Measurements from ENCODE around the gene EBP. TPM values are rescaled to one million over a fixed set of nuclear protein-coding genes. Genes with fewer than 3 reads are reported as not detected.

Gene EBP
- 61.7 and 71.9 TPM in 2 replicates for total RNA-seq (2014; rRNA removed; shearing (Covaris generic))

- H3K36me3 ChIP-seq, result no peaks in the 10 kb centered on the region
- peak; percentile 90 to 92 for DNase-seq
- H3K27me3 ChIP-seq, result no peaks in the 10 kb centered on the region
- peak within 1 kb of the TSS; percentile 91 for H3K27ac ChIP-seq
- H3K4me1 ChIP-seq, result no peaks in the 10 kb centered on the region
- H3K4me3 ChIP-seq, result peak within 1 kb of the TSS; percentile 83
- H3K9me3 ChIP-seq (replicated peaks), result no peaks in the 10 kb centered on the region
Observed at GRCh38 chrX:48521353-48522243, at the start of gene EBP. Gene EBP (plus strand): TSS chrX:48521808. CDS start chrX:48523772, 1,964 bp downstream.

GRCh38 chrX:48472225-48472624, 49.4 kb upstream of the EBP start:
- Histone ChIP-seq H3K4me1 (no peaks in the 10 kb centered on the region), H3K27ac (no peak overlapping the region), H3K36me3 (no peaks in the 10 kb centered on the region), H3K4me3 (no peak overlapping the region), H3K27me3 (no peaks in the 10 kb centered on the region), H3K9me3 (replicated peaks) (no peaks in the 10 kb centered on the region)
- DNase-seq, result no peak

- no peaks in the 10 kb centered on the region for H3K4me1 ChIP-seq
- H3K36me3 ChIP-seq, result no peaks in the 10 kb centered on the region
- peak in 1 of 2 experiments; percentile 50 for DNase-seq
- no peak overlapping the region for H3K4me3 ChIP-seq
- H3K9me3 ChIP-seq (replicated peaks), result no peaks in the 10 kb centered on the region
- H3K27me3 ChIP-seq, result no peaks in the 10 kb centered on the region
- H3K27ac ChIP-seq, result no peak overlapping the region
Observed at GRCh38 chrX:48472851-48473703, 48.5 kb upstream of the EBP start.

GRCh38 chrX:48473704-48473990, 48.0 kb upstream of the EBP start:
- H3K27ac ChIP-seq, result no peak overlapping the region
- H3K36me3 ChIP-seq, result no peaks in the 10 kb centered on the region
- H3K4me3 ChIP-seq, result no peak overlapping the region
- DNase-seq, result no peak
- no peaks in the 10 kb centered on the region for H3K4me1 ChIP-seq
- no peaks in the 10 kb centered on the region for H3K27me3 ChIP-seq
- H3K9me3 ChIP-seq (replicated peaks), result no peaks in the 10 kb centered on the region

- H3K4me1 ChIP-seq, result no peaks in the 10 kb centered on the region
- no peak for DNase-seq
Observed at GRCh38 chrX:48474127-48474526, 47.5 kb upstream of the EBP start.

GRCh38 chrX:48474581-48474980, 47.0 kb upstream of the EBP start:
- H3K27me3 ChIP-seq, result no peaks in the 10 kb centered on the region
- H3K9me3 ChIP-seq (replicated peaks), result no peaks in the 10 kb centered on the region
- no peaks in the 10 kb centered on the region for H3K36me3 ChIP-seq
- H3K4me3 ChIP-seq, result no peak overlapping the region
- no peak overlapping the region for H3K27ac ChIP-seq
- H3K4me1 ChIP-seq, result no peaks in the 10 kb centered on the region
- no peak for DNase-seq

More at GRCh38 chrX:48474127-48474526, 47.5 kb upstream of the EBP start:
- Histone ChIP-seq H3K4me3 (no peak overlapping the region), H3K27ac (no peak overlapping the region), H3K36me3 (no peaks in the 10 kb centered on the region), H3K9me3 (replicated peaks) (no peaks in the 10 kb centered on the region), H3K27me3 (no peaks in the 10 kb centered on the region)

GRCh38 chrX:48475296-48475695, 46.3 kb upstream of the EBP start:
- Histone ChIP-seq H3K27me3 (no peaks in the 10 kb centered on the region), H3K36me3 (no peaks in the 10 kb centered on the region), H3K4me3 (peak overlapping the region; percentile 69), H3K27ac (peak overlapping the region; percentile 66), H3K4me1 (no peaks in the 10 kb centered on the region), H3K9me3 (replicated peaks) (no peaks in the 10 kb centered on the region)
- no peak for DNase-seq

- Histone ChIP-seq H3K4me1 (no peaks in the 10 kb centered on the region), H3K27ac (peak within 1 kb of the TSS; percentile 66), H3K4me3 (peak within 1 kb of the TSS; percentile 69), H3K27me3 (no peaks in the 10 kb centered on the region), H3K9me3 (replicated peaks) (no peaks in the 10 kb centered on the region), H3K36me3 (no peaks in the 10 kb centered on the region)
- DNase-seq, result peak; percentile 82 to 84
Observed at GRCh38 chrX:48475774-48476577, 45.6 kb upstream of the EBP start, which contains the start of gene FTSJ1. Gene FTSJ1 (plus strand): TSS chrX:48476199. CDS start chrX:48478048, 1,849 bp downstream.

GRCh38 chrX:48476919-48477318, 44.7 kb upstream of the EBP start:
- no peaks in the 10 kb centered on the region for H3K4me1 ChIP-seq
- H3K27ac ChIP-seq, result no peak overlapping the region; the same call in 1 of the 2 replicates
- no peaks in the 10 kb centered on the region for H3K9me3 ChIP-seq (replicated peaks)
- H3K36me3 ChIP-seq, result no peaks in the 10 kb centered on the region
- no peak for DNase-seq
- H3K27me3 ChIP-seq, result no peaks in the 10 kb centered on the region
- peak overlapping the region; percentile 69 for H3K4me3 ChIP-seq

GRCh38 chrX:48477960-48478755, 43.5 kb upstream of the EBP start:
- H3K36me3 ChIP-seq, result no peaks in the 10 kb centered on the region
- H3K27ac ChIP-seq, result no peak overlapping the region
- no peak overlapping the region for H3K4me3 ChIP-seq
- H3K9me3 ChIP-seq (replicated peaks), result no peaks in the 10 kb centered on the region
- DNase-seq, result no peak
- H3K27me3 ChIP-seq, result no peaks in the 10 kb centered on the region
- H3K4me1 ChIP-seq, result no peaks in the 10 kb centered on the region

GRCh38 chrX:48478806-48479205, 42.8 kb upstream of the EBP start:
- no peak overlapping the region for H3K27ac ChIP-seq
- no peak overlapping the region for H3K4me3 ChIP-seq
- no peaks in the 10 kb centered on the region for H3K36me3 ChIP-seq
- no peaks in the 10 kb centered on the region for H3K4me1 ChIP-seq
- no peak for DNase-seq
- H3K9me3 ChIP-seq (replicated peaks), result no peaks in the 10 kb centered on the region
- H3K27me3 ChIP-seq, result no peaks in the 10 kb centered on the region

- Histone ChIP-seq H3K4me3 (no peak overlapping the region), H3K36me3 (no peaks in the 10 kb centered on the region), H3K27ac (no peak overlapping the region), H3K9me3 (replicated peaks) (no peaks in the 10 kb centered on the region), H3K27me3 (no peaks in the 10 kb centered on the region), H3K4me1 (no peaks in the 10 kb centered on the region)
- no peak for DNase-seq
Observed at GRCh38 chrX:48480142-48480541, 41.5 kb upstream of the EBP start.

GRCh38 chrX:48480583-48480982, 41.0 kb upstream of the EBP start:
- H3K27me3 ChIP-seq, result no peaks in the 10 kb centered on the region
- H3K27ac ChIP-seq, result no peak overlapping the region
- no peaks in the 10 kb centered on the region for H3K36me3 ChIP-seq
- H3K4me1 ChIP-seq, result no peaks in the 10 kb centered on the region
- no peaks in the 10 kb centered on the region for H3K9me3 ChIP-seq (replicated peaks)
- H3K4me3 ChIP-seq, result no peak overlapping the region
- no peak for DNase-seq

GRCh38 chrX:48482526-48482925, 39.1 kb upstream of the EBP start:
- Histone ChIP-seq H3K27me3 (no peaks in the 10 kb centered on the region), H3K9me3 (replicated peaks) (no peaks in the 10 kb centered on the region), H3K27ac (no peak overlapping the region), H3K4me1 (no peaks in the 10 kb centered on the region), H3K36me3 (no peaks in the 10 kb centered on the region), H3K4me3 (no peak overlapping the region)
- no peak for DNase-seq
